GM12865 (cell line): Measurements from ENCODE around the gene SDCBP2.

Experiments used
- DNase-seq: peaks from one replicate; pipeline ENCODE4 v3.0.0; 2010; ENCODE audit warnings: low read depth
- H3K4me3 ChIP-seq: 2 replicates; pipeline ENCODE4 v1.5.1; 2011; ENCODE audit warnings: mild to moderate bottlenecking, low read depth, low read length, control low read depth
- TF ChIP-seq, protein P1 (sequence below): IDR thresholded peaks from 2 replicates; pipeline ENCODE4 v1.5.1; 2011; ENCODE audit warnings: low read length, control low read depth, low read depth, inconsistent platforms; ENCODE audit not compliant: insufficient read depth; ENCODE audit errors: missing control alignments

SDCBP2 gene

GRCh38 chr20:1291191-1291741, 37.7 kb downstream of the SDCBP2 start:
- DNase-seq, result no peak
- H3K4me3 ChIP-seq, result no peak overlapping the region
- TF ChIP-seq, protein P1, sequence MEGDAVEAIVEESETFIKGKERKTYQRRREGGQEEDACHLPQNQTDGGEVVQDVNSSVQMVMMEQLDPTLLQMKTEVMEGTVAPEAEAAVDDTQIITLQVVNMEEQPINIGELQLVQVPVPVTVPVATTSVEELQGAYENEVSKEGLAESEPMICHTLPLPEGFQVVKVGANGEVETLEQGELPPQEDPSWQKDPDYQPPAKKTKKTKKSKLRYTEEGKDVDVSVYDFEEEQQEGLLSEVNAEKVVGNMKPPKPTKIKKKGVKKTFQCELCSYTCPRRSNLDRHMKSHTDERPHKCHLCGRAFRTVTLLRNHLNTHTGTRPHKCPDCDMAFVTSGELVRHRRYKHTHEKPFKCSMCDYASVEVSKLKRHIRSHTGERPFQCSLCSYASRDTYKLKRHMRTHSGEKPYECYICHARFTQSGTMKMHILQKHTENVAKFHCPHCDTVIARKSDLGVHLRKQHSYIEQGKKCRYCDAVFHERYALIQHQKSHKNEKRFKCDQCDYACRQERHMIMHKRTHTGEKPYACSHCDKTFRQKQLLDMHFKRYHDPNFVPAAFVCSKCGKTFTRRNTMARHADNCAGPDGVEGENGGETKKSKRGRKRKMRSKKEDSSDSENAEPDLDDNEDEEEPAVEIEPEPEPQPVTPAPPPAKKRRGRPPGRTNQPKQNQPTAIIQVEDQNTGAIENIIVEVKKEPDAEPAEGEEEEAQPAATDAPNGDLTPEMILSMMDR, result no peak

DNA sequence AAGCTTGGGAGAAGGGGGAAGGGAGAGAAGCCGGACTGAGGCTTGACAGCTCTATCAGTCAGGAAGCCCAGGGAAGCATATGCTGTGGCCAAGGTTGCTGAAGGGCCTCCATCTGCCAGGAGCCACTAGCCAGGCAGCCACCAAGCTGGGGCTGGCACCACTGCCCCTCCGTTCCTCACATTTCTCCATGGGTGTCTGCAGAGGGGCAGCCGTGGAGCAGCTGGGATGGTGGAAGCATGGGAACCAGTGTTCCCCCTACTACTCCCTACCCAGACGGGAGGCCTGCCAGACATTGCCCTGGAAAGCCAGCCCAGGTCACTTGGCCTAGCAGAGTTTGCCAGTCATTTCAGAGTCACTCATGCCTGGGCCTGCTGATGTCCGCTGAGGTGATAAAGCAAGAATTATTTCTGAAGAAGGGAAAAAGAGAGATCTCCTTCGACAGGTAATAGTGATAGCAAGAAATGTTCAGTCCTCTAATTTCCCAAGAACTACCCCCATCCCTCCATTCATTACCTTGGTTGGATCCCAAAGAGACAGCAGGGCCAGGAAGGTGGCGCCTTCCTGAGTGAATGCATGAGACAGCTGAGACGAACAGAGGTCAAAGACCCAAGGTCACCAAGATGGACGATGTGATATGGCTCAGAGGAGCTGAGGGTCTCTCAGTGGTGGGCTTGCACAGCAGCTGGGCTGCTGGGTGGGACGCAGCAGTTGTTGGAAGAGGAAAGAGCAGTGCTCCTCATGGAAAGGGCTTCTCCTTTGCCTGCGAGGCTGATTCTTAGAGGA, 41.0 kb downstream of the SDCBP2 start:
- no peak for DNase-seq
- no peak overlapping the region for H3K4me3 ChIP-seq
- TF ChIP-seq, protein P1, result no peak

DNA sequence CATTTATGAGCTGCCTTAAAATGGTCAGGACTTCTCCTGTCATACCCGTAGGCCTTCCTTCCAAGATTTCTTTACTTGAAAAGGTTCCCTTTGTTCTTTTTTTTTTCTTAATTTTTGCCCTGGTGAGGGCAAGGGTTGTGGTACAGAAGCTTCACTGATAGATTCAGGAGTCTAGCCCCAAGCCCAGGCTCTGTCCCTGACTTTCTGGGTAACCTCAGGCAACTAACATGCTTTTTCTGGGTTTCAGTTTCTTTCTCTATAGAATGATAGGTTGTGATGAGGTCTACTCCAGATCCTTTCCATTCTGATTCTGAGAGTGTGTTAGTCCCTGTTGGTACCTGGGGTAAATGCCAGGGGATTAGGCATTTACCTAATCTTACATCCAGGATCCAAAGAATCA, 41.6 kb downstream of the SDCBP2 start:
- TF ChIP-seq, protein P1, result no peak
- no peak for DNase-seq

DNA sequence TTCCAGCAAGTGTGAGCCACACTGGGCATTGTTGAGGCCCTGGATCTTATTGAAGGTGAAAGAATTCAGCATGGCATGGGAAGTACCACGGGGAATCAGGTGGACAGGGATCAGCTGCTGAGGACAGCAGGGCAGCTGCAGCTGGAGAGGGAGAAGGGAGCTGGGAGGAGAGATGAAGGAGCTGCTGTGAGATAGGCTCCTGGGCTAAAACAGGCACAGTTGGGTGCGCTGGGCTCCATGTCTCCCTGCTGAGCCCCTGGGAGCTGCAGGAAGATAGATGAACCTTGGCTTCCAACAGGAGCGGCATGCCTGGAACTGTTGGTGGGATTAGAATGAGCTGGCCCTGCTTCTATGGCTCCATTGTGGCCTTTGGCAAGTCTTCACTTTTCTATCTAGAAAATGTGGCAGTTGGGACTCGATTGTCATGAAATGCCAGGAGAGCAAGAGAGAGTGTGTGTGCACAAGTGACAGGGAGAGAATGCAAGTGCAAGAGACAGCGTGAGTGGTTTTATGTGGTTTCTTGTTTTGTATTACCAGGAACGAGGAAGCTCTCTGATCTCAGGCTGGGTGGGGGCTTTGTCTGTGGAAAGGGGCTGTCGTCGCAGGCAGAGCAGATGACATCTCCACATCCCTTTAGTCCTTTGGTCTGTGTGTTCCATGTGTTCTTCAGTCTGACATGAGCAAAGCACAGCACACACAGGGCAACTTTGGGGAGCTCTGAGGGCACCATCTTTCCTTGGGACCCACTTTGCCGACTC, 42.5 kb downstream of the SDCBP2 start:
- no peak for DNase-seq
- TF ChIP-seq, protein P1, result no peak
- H3K4me3 ChIP-seq, result no peak overlapping the region

More for the DNA sequence above, 41.6 kb downstream of the SDCBP2 start:
- no peak overlapping the region for H3K4me3 ChIP-seq

DNA sequence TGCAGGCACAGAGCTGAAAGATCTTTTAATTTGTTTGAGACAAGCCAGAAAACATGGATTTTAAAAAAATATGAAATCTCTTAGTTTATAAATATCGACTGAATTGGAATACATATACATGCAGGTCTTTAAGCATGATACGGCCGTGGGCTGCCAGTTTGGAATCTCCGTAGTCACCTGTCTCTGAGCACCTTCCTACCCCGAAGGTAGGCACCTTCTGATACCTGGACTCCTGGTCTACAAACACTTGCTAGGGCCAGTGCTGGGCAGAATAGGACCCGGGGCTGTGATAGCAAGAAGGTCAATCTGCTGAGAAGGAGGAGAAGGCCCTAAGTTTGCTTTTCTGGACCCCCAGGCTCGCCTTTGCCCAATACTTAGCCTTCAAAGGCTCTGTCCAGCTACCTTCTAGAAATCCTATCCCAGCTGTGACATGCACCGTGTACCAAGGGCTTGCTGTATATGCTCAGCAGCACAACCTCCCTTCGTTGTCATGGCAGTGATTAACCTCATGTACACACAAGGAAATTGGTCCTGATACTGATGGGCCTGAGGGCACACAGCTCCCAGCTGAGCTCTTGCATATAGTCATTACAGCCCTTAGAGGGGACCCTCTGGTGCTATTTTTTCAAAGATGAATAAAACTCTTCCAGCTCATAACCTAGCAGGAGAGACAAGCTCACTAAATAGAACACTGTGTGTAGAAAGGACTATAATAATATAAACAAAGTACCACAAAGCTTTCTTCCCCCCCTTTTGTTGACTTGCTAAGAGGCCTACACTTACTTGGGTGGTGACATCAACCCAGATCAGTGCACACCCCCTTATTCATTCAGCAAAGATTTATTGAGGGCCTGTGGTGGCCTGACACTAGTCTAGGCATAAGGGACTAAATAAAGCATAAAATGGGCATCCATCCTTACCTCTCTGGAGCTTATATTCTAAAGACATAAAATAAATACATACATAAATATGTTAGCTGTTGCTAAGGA, 45.1 kb downstream of the SDCBP2 start:
- H3K4me3 ChIP-seq, result no peak overlapping the region
- TF ChIP-seq, protein P1, result no peak
- DNase-seq, result no peak

GRCh38 chr20:1282966-1283365, 46.0 kb downstream of the SDCBP2 start:
- TF ChIP-seq, protein P1, result no peak
- DNase-seq, result no peak
- no peak overlapping the region for H3K4me3 ChIP-seq
